H1 (cell line): ENCODE results near the gene GFM1. TPM values are rescaled to one million over a fixed set of nuclear protein-coding genes. Genes with fewer than 3 reads are reported as not detected.

Source experiments
- ATF2 ChIP-seq: IDR thresholded peaks from 2 replicates; pipeline ENCODE4 v1.6.1; 2012; ENCODE audit warnings: low read length, inconsistent platforms
- CHD7 ChIP-seq: fragments of 300-600 bp; sonication (generic); IDR thresholded peaks from 2 replicates; pipeline ENCODE4 v1.7.1; 2012; ENCODE audit warnings: low read length, moderate library complexity, mild to moderate bottlenecking, inconsistent platforms; ENCODE audit not compliant: insufficient replicate concordance
- FOSL1 ChIP-seq: IDR thresholded peaks from 2 replicates; pipeline ENCODE4 v1.6.1; 2011; ENCODE audit warnings: mild to moderate bottlenecking, low read depth, low read length, moderate library complexity; ENCODE audit not compliant: insufficient read depth
- GABPA ChIP-seq: IDR thresholded peaks from 2 replicates; pipeline ENCODE4 v1.6.1; 2011; ENCODE audit warnings: mild to moderate bottlenecking, low read length, moderate library complexity, borderline replicate concordance; ENCODE audit not compliant: insufficient read depth
- JUN ChIP-seq: IDR thresholded peaks from 2 replicates; pipeline ENCODE4 v1.6.1; 2011; ENCODE audit warnings: low read depth, mild to moderate bottlenecking, improper control_type of control experiment, low read length
- JUND ChIP-seq: IDR thresholded peaks from 2 replicates; pipeline ENCODE4 v1.6.1; 2011; ENCODE audit warnings: mild to moderate bottlenecking, improper control_type of control experiment, low read length
- POLR2AphosphoS5 ChIP-seq: IDR thresholded peaks from 2 replicates; pipeline ENCODE4 v1.6.1; 2011; ENCODE audit warnings: low read depth, low read length
- RFX5 ChIP-seq: IDR thresholded peaks from 2 replicates; pipeline ENCODE4 v1.6.1; 2011; ENCODE audit warnings: low read depth, low read length, improper control_type of control experiment, borderline replicate concordance
- SAP30 ChIP-seq: fragments of 300-600 bp; sonication (generic); IDR thresholded peaks from 2 replicates; pipeline ENCODE4 v1.7.1; 2012; ENCODE audit warnings: low read length, moderate library complexity, mild to moderate bottlenecking, inconsistent platforms; ENCODE audit not compliant: insufficient read depth, insufficient replicate concordance
- SP1 ChIP-seq: IDR thresholded peaks from 2 replicates; pipeline ENCODE4 v1.6.1; 2011; ENCODE audit warnings: low read depth, low read length
- SRF ChIP-seq: IDR thresholded peaks from 2 replicates; pipeline ENCODE4 v1.6.1; 2011; ENCODE audit warnings: mild to moderate bottlenecking, low read depth, low read length, moderate library complexity
- polyA plus RNA-seq, 7 experiments: library from polyadenylated mRNA; depleted of rRNA in 3 of 7; stranded (reverse) in 5 of 7; unstranded in 2 of 7; fragments of >200 nt in 5 of 7; fragments of 200-250 nt in 2 of 7; gene quantifications; 1 replicate in 5 of 7; 2 replicates in 1 of 7; 4 replicates in 1 of 7; pipeline versions ENCODE4 v1.2.1 to v1.2.3, GENCODE V29; 2011 to 2013; ENCODE audit warnings: missing spikeins in 2 of 7, mixed read lengths in 2 of 7
- total RNA-seq: library from RNA; stranded (reverse); fragmentation: NEBNext Ultra II Directional; extraction: Animal tissue kit (Norgen Biotek cat#: 25700); gene quantifications from 2 replicates; pipeline ENCODE4 v1.2.1, GENCODE V29; 2021

The GFM1 gene
- total and polyA plus RNA-seq, 2 of the 8 experiments (the other 6 are each of a cell fraction or from before 2014, with no cell fraction given), result 10.9 to 45.3 TPM

GRCh38 chr3:158663246-158663645 lies 18.9 kb downstream of the GFM1 start (continued):
- TF ChIP-seq CHD7 (no peak), RFX5 (no peak), SRF (no peak), JUND (no peak), GABPA (no peak), POLR2AphosphoS5 (no peak), SAP30 (no peak), SP1 (no peak), JUN (no peak), FOSL1 (no peak), ATF2 (no peak)
